Activated gamma-delta T cell (primary cell): ENCODE measurements around the gene VPS35.

Source experiments
- DNase-seq: peaks from one replicate; lab custom pipeline; 2025; lab: John Stamatoyannopoulos, UW
- total RNA-seq, 2 donors: gene quantifications; one replicate each; lab custom pipeline; 2026; lab: John Stamatoyannopoulos, UW

VPS35 gene
- total RNA-seq, result 139 to 142 reads per million in 2 donors

DNA sequence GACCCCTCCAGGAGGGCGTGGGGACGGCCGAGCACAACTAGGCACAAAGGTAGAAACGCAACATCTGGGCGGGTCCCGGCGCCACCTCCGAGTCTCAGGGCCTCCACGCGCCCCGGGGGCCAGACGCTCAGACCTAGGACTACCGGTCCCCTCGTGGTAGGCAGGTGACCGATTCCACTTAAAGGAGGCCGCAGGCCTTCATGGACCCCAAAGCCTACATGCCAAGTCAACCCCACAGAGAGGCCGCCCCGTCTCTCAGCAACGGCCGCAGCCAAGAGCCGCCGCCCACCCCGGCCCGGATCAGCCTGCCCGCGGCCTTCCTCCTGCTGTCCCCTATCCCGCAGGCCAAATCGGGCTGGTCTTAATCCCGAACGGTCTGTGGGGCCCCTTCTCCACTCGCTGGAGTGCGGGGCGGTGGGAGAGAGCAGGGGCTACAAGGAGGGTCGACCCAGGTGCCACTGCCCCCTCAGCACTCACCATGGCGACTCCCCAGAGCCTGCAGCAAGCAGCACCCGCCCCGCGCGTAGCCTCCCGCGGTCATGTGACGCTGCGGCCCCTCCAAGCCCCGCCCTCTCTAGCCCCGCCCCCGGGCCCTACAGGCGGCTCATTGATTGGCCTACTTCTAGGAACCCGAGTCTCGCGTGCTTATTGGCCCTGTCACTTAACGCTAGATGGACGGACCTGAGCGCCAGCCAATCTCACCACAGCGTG lies at the start of gene VPS35:
Gene VPS35 (minus strand): TSS at position 525 of the 711 bp plus-strand sequence. CDS start 45 bp downstream, at position 480.
- peak; percentile 98 for DNase-seq

DNA sequence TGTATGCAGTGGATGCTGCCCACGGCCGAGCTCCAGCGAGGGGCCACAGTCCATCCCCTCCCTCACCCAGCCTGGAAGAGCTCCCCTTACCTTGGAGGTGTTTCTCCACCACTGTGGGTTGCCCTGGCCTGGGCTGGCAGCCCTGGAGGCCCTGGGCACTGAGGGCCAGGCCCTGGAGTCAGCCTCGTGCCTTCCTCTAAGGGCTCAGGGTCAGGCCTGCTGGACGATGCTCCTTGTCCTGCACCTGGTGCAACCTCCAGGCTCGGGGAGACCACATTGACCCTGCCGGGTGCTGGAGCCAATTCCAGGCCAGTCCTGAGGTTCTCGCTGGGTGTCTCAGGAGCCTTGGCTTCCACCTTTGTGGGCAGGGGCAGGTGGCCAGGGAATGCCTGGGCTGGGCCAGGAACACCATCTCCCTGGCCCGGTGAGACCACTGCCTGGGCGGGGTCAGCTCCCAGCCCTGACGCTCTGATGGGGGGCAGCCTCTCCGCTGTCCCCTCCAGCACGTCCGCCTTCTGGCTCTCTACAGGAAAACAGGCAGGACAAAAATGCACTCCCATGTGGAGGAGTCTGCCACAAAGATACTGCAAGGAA lies 48.7 kb upstream of the VPS35 start:
- DNase-seq, result no peak

DNA sequence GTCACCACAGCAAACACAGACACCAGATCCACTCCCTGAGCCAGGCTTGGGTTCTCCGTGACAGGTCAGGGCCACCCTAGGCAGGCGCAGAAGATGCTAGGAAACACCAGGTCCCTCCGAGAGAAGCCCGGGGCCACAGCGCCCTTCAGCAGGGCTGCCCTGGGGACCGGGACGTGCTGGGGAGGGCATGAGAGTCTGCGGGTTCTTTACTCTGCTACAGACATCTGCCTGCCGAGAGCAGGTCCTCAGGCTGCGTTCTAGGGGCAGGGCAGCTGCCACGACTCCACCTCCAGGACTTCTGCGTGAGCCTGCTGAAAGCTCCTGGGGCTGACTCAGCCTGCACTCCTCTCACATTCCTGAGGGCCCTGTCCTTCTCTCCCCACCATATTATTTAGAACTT lies 47.7 kb upstream of the VPS35 start:
- DNase-seq, result no peak

DNA sequence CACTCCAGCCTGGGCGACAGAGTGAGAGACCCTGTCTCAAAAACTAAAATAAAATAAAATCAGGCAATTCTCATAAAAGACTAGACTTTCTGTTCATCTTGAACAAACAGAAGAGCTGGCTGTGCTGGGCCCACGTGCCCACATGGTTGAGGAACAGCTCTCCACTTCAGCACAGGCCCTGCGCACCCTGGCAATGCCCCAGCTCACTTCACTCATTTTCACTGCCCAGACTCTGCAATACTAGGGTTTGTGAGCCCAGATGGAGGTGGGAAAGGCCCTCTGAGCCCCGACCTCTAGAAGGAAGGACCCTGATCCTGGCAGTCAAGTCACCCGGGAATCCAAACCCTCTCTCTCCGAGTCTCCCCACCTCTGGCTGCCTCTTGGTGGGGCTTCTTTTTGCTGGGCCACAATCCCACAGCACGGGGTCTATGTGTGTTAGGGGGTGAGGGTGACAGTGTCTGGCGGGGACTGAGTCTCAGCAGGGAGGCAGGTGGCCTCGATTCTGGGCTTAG lies 44.4 kb upstream of the VPS35 start:
- no peak for DNase-seq

DNA sequence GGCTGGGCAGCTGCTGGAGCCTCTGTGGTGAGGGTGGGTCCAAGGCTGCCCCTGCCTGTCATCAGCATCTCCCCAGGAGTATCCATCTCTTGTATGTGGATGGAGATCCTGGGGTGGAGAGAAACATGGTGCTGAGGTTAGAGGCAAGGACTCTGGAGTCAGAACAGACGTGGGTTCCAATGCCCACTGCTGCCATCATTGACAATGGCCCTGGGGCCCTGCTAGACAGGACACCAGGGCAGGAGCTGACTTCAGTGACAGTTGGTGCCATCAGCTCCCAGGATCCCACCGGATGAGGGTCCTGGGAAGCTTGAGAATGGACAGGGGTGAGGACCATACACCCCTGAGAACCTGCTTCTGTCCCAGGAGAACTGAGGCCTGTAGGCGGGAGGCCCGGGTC lies 43.6 kb upstream of the VPS35 start:
- no peak for DNase-seq

DNA sequence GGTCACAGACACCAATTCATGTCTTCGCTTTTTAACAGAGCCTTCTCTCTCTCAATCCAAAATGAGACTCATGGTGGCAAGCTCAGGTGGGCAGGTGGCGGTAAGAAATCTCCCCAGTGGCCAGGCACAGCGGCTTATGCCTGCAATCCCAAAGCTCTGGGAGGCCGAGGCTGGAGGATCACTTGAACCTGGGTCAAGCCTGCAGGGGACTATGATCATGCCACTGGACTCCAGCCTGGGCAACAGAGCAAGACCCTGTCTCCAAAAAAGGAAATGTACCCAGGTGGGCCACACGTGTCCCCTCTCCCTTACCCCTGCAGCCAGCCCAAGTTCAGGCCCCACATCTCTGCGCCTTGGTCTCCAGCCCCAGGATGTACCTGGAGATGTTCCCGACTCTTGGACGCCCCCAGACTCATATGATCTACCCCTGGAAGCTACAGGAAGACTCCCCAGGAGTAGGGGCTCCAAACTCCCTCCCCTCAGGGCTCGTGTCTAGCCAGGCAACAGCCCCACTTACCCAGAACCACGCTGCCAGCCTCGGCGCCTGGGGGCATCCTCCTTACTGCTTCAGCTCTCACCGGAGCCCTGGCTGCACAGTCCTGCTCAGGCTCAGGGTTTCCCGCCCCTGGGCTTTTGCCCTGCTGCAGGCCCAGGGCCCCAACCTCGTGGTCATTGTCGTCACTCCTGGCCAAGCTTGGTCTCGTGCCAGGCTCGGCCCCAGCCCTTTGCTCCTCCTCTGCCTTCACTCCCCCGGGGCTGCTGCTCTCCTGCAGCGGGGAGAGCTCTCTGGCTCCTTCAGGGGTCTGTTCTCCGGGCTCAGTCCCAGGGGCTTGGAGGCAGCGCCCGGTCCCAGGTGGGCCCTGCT lies 42.9 kb upstream of the VPS35 start:
- no peak for DNase-seq

DNA sequence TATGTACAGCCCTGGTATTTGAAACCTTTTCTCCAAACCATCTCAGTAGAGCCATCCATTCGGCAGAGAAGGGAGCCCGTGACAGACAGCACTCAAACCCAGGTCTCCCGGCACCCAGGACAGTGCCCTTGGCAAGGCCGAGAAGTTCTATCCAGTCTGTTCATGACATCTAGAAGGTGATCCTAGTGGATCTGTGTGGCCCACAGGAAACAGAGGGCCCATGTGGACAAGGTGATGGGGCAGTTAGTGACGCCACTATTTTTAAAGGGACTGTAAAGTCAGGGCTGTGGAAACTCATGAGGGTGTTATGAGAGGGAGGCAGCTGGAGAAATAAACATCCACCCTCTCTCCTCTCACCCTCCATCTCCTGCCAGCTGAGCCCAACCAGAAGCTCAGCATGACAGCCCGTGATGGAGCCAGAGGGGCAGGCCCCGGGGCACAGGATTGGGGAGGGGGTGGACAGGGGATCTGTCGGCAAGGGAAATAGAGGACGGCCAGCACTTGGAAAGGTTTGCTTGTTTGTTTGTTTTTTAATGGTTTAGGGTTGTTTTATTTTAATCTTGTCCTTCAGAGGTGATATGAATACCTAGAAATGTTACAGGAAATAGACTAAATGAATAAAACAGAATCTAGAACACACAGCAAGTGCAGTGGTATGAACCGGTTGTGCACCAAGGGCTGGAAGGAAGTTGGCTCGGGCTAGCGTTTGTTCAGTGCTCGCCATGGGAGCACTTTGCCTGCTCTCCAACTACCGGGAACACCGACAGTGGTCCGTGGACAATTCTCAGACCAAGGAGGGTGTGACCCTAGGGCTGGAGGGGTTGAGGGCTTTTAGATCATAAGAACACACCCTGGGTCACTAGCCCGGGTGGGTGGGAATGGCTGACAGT lies 42.1 kb upstream of the VPS35 start:
- DNase-seq, result no peak

DNA sequence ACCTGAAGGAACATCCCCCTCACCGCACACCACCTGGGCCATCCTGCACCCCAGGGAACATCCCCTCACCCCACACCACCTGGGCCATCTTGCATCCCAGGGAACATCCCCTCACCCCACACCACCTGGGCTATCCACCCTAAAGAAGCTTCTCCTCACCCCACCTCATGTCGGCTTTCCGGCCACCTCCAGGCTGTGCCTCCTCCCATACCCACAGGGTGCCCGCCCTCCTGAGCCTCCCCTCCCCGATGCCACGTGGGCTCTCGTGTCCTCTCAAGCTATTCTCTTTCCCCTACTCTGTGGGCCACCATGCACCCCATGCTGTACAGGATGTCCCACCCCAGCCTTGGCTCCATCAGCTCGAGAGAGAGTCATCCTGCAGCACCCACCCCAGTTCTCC lies 41.1 kb upstream of the VPS35 start:
- no peak for DNase-seq

DNA sequence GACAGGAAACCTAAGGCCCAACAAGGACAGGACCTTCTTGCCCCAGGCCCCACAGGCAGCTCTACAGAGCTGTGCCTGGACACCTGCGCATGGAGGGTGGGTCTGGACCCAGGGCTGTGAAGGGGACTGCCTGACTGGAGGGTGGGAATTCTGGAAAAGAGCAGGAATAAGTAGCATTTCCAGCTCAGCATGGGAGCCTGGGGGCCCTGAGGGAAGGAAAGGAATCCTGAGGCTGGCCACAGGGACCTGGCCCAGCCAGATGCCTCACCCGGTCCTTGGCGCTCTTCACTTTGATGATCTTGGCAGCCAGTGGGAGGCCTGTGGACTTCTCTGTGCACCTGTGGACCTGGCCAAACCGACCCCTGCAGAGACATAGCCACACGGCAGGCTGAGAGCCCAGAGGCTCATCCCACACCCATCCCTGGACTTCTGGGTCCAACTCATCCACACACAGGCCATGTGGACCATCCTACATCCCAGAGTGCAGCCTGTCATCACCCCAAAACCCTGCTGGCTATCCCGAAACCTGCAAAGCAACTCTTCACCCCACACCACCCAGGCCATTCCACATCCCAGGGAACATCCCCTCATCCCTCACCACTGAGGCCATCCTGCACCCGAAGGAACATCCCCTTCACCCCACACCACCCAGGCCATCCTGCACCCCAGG lies 40.5 kb upstream of the VPS35 start:
- no peak for DNase-seq

DNA sequence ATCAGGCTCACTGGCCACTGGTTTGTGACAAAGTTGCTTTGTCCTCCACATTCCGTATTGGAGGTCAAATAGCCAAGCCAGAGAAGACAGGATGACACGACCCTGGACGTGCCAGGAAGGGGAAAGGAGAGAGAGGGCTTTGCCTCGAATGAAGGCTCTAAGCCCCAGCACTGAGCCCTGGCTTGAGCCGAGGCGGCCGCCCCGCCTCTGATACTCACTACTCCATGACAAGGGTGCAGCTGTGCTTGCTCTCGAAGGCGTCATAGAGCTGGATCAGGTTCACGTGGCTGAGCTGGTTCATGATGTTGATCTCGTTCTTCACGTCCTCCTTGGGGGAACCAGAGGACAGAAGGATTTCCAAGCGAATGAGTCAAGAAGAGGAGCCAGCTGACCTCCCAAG lies 39.8 kb upstream of the VPS35 start:
- DNase-seq, result no peak

DNA sequence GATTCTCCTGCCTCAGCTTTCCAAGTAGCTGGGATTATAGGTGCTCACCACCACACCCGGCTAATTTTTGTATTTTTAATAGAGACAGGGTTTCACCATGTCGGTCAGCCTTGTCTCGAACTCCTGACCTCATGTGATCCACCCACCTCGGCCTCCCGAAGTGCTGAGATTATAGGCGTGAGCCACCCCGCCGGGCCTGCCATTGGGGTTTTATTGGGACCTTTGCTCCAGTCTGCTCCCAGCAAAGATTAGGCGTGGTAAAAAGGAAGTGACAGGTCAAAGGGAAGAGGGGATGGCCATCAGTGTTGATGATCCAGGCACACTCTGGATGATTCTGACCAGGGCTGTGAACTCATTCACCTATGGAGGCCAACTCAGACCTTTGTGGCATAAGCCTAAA lies 38.7 kb upstream of the VPS35 start:
- no peak for DNase-seq

DNA sequence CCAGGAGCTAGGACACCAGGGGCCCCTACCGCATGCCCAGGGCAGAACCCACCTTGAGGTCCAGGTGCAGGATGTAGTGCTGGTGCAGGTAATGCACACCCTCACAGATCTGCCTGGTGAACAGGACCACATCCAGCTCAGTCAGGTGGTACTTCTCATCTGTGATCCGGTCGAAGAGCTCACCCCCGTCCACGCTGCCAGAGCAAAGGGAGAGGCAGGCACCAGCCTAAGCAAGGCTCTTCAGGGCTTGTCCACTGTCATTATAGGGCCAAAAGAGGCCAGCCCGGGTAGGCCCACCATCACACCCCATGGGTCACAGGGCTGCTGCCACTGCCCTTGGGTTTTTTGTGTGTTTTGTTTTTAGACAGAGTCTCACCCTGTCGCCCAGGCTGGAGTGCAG lies 38.2 kb upstream of the VPS35 start:
- no peak for DNase-seq

DNA sequence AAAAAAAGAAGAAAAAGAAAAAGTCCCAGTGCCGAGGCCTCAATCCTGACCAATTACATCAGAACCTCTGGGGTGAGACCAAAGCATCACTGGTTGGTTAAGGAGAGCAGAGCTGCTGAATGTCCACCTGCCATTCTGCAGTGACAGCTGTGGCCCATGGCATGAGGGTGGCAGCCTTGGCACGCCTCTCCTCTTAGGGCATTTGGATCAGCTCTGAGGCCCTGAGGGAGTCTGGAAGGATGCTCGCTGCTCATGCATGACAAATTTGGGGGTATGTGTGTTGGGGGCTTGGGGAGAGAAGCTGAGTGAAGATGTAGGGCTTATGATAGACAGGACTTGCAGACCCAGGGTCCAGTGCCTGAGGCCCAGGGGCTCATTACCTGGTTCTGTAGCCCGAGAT lies 32.9 kb upstream of the VPS35 start:
- no peak for DNase-seq

DNA sequence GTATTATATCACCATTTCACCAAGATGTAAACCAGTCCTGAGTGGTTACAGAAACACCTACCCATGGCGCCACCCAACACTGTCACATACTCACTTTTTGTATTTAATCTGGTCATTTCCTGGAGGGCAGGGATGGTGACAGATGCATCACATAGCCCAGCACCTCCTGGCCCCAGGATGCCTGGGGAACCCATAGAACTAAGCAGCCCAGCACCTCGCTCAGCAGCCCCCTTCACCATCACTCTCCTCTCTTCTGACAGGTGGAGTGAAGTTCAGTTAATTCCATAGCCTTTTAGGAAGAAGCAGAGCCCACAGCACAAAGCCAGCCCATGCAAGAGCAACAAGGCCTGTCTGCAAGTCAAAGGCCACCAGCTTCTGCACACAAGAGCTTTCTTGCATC lies 31.6 kb upstream of the VPS35 start:
- no peak for DNase-seq

DNA sequence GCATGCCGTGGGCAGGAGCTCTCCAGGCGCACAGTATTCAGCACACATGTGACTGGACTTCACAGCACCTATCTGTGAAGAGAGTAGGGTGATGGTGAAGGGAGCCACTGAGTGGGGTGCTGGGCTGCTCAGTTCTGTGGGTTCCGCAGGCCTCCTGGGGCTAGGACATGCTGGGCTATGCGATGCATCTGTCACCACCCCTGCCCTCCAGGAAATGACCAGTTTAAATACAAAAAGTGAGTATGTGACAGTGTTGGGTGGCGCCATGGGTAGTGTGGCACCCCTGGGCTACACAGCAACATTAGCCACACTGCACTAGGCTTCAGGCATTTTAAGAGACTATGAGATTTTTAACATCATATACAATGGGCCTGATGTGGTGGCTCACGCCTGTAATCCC lies 30.6 kb upstream of the VPS35 start:
- DNase-seq, result no peak

DNA sequence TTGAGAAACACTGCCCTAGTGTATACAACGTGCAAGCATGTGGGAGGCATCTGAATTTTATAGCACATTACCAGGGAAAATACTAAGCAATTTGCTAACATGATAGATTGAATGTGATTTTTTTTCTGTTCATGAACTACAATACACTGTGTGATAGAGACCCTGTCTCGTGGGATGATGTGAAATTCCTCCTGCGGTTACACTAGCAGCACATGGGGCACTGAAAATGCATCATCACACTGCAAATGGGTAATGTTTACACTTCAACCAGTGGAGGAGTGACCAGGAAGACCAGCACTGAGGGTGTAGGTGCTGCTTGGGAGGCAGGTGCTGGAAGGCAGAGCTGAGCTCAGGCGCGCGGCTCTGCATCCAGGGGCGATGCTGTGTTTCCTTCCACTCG lies 29.2 kb upstream of the VPS35 start:
- no peak for DNase-seq

DNA sequence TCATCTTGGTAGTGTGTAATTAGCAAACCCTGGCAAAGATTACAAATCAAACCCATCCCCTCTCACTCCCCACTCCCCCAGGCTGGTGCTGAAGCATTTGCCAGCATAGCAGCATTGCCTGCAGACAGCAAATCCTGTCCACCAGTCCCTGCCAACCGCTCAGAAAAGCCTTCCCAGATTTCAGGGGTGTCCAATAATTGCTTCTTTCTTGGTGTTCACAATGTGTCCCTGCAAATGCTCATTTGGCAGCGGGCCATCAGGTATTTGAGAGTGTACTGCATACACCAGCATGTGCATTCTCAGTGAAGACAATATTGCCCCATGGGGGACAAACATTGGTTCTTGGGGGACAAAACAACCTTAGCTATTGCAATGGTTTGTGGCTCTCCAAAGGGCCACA lies 28.7 kb upstream of the VPS35 start:
- no peak for DNase-seq

DNA sequence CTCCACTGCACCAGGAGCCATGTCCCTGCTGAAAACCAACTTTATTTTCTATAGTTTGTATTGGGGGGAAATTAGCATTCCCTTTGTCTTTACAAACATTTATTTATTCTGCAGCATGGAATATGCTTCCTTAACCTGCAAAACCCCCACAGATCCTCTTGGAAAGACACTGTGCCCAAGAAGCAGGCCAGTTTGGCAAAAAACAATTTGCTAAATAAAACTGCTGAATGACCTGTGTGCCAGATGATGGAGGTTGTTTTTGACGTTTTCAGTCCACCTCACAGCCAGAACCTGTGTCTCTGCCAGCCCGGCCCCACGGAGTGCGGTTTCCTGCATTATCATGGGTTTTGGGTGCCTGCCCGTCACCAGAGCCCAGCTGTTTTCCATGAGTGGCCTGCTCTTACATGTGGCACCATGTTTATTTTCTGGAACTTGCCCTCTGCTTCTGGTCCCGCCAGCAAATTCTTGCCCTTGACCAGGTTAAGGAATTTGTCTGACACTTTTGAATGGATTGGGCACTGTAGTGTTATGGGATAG lies 26.9 kb upstream of the VPS35 start:
- no peak for DNase-seq

DNA sequence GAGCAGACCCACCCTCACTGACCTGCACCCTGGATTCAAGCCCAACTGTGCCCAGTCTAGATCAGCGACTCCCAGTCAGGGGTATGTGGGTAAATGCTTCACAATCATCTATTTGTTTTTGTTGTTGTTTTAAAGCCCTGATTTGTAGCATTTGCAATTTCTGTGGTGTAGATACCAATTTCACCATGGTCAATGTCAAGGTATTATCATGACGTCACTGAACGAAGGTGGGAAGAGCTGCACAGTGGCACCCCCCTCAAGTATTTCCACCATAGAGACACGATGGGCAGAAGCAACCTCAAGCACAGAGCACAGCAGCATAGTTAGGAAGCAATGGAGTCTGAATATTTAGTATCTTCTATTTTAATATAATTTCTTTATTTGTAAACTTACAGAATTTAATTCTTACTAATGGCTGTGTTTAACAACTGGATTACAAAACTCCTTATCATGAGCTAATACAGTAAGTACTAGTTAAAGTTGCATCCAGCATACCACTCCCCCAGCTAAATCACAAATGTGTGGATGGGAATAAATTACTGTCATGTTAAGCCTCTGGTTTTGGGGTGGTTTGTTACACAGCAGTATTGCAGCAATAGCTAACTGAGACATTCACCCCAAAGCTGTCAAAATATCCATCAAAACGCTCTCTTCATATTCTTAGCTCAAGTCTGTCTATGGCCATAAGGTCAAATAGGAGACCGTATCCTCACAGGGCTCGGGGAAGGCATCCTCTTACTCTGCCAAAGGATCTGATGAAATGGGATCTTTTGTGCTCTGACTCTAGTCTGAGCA lies 26.0 kb upstream of the VPS35 start:
- no peak for DNase-seq

DNA sequence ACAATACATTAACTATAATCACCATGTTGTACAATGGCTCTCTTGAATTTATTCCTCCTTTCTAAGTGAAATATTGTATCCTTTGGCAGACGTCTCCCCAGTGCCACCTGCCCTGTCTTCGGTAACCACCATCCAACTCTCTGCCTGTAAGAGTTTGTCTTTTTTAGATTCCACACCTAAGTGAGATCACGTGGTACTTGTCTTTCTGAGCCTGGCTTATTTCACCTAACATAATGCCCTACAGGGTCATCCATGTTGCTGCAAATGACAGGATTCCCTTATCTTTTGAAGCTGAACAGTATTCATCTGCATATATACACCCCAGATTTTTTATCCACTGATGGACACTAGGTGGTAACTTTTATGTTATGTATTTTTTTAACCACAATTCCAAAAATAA lies 24.7 kb upstream of the VPS35 start:
- no peak for DNase-seq
